ENCODE measurements around the gene CLPTM1L. TPM values are rescaled to one million over a fixed set of nuclear protein-coding genes. Genes with fewer than 3 reads are reported as not detected.
"Not testable (repeated sequence)": the region's sequence is repeated elsewhere in the genome, so short reads cannot be mapped to it uniquely, and the experiment has no call there.

CLPTM1L gene
- total RNA-seq, 1 experiment from 2014 or later = 127 TPM

DNA sequence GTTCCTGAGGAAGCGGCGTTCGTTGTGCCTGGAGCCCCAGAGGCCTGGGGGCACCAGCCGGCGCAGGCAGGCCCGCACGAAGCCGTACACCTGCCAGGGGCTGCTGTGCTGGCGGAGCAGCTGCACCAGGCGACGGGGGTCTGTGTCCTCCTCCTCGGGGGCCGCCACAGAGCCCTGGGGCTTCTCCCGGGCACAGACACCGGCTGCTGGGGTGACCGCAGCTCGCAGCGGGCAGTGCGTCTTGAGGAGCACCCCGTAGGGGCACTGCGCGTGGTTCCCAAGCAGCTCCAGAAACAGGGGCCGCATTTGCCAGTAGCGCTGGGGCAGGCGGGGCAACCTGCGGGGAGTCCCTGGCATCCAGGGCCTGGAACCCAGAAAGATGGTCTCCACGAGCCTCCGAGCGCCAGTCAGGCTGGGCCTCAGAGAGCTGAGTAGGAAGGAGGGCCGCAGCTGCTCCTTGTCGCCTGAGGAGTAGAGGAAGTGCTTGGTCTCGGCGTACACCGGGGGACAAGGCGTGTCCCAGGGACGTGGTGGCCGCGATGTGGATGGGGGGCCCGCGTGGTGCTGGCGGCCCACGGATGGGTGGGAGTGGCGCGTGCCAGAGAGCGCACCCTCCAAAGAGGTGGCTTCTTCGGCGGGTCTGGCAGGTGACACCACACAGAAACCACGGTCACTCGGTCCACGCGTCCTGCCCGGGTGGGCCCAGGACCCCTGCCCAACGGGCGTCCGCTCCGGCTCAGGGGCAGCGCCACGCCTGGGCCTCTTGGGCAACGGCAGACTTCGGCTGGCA lies 51.3 kb downstream of the CLPTM1L start:
- TF ChIP-seq, protein P1, sequence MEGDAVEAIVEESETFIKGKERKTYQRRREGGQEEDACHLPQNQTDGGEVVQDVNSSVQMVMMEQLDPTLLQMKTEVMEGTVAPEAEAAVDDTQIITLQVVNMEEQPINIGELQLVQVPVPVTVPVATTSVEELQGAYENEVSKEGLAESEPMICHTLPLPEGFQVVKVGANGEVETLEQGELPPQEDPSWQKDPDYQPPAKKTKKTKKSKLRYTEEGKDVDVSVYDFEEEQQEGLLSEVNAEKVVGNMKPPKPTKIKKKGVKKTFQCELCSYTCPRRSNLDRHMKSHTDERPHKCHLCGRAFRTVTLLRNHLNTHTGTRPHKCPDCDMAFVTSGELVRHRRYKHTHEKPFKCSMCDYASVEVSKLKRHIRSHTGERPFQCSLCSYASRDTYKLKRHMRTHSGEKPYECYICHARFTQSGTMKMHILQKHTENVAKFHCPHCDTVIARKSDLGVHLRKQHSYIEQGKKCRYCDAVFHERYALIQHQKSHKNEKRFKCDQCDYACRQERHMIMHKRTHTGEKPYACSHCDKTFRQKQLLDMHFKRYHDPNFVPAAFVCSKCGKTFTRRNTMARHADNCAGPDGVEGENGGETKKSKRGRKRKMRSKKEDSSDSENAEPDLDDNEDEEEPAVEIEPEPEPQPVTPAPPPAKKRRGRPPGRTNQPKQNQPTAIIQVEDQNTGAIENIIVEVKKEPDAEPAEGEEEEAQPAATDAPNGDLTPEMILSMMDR (IDR thresholded peaks at IDR 0.05; ENCODE audit: unreplicated experiment) = no peak
- H3K27me3 Mint-ChIP-seq (ENCODE audit: unreplicated experiment) = peaks cover 18% of the 10 kb centered on the region
- no peaks in the 10 kb centered on the region for H3K4me1 Mint-ChIP-seq (ENCODE audit: low read depth, unreplicated experiment)
- CTCF ChIA-PET = no interaction called here
- no peak overlapping the region for H3K27ac Mint-ChIP-seq (ENCODE audit: unreplicated experiment)
- DNase-seq = no peak
- H3K4me3 Mint-ChIP-seq (ENCODE audit: low read depth, unreplicated experiment) = no peak overlapping the region
- no peaks in the 10 kb centered on the region for H3K9me3 Mint-ChIP-seq (ENCODE audit: low read depth, unreplicated experiment)
- H3K36me3 Mint-ChIP-seq (ENCODE audit: insufficient read depth, unreplicated experiment) = no peaks in the 10 kb centered on the region
- intact Hi-C loops (cut with micrococcal nuclease; ENCODE audit: unreplicated experiment) = no loop called here
- no TSS peak for BruUV-seq (replicated peaks)

GRCh38 chr5:1292846-1293415 lies 52.0 kb downstream of the CLPTM1L start:
- no peak overlapping the region for H3K4me3 Mint-ChIP-seq (ENCODE audit: low read depth, unreplicated experiment)
- H3K36me3 Mint-ChIP-seq (ENCODE audit: insufficient read depth, unreplicated experiment) = no peaks in the 10 kb centered on the region
- TF ChIP-seq, protein P1 (IDR thresholded peaks at IDR 0.05; ENCODE audit: unreplicated experiment) = no peak
- no peak overlapping the region for H3K27ac Mint-ChIP-seq (ENCODE audit: unreplicated experiment)
- peaks cover 3% of the 10 kb centered on the region for H3K9me3 Mint-ChIP-seq (ENCODE audit: low read depth, unreplicated experiment)
- CTCF ChIA-PET = no interaction called here
- no peak for DNase-seq
- intact Hi-C loops (cut with micrococcal nuclease; ENCODE audit: unreplicated experiment) = no loop called here
- H3K4me1 Mint-ChIP-seq (ENCODE audit: low read depth, unreplicated experiment) = no peaks in the 10 kb centered on the region
- BruUV-seq (replicated peaks) = no TSS peak
- peaks cover 20% of the 10 kb centered on the region for H3K27me3 Mint-ChIP-seq (ENCODE audit: unreplicated experiment)

DNA sequence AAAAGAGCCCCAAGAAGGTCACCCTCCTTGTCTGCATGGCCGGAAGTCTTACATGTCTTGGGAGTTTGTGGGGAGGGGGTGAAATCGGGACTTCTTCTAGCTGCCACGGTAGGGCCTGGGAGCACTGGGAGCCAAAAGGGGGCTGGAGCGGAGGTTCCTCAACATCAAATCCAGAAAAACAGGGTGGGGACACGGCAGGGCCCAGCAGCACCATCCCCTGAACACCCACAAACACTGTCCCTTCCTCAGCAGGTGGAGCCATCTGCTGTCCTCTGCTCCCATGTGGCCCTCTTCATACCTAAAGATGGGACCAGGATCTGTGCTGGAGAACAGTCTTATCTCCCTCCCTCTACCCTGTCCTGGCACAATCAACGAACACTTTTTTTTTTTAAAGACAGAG lies 52.8 kb downstream of the CLPTM1L start:
- no peak for DNase-seq
- TF ChIP-seq, protein P1 (IDR thresholded peaks at IDR 0.05; ENCODE audit: unreplicated experiment) = no peak
- Mint-ChIP-seq H3K4me3 (ENCODE audit: low read depth, unreplicated experiment) (no peak overlapping the region), H3K9me3 (ENCODE audit: low read depth, unreplicated experiment) (peaks cover 3% of the 10 kb centered on the region), H3K27ac (ENCODE audit: unreplicated experiment) (no peak overlapping the region), H3K27me3 (ENCODE audit: unreplicated experiment) (peaks cover 26% of the 10 kb centered on the region), H3K4me1 (ENCODE audit: low read depth, unreplicated experiment) (no peaks in the 10 kb centered on the region), H3K36me3 (ENCODE audit: insufficient read depth, unreplicated experiment) (no peaks in the 10 kb centered on the region)
- intact Hi-C loops (cut with micrococcal nuclease; ENCODE audit: unreplicated experiment) = no loop called here
- CTCF ChIA-PET = no interaction called here
- no TSS peak for BruUV-seq (replicated peaks)

DNA sequence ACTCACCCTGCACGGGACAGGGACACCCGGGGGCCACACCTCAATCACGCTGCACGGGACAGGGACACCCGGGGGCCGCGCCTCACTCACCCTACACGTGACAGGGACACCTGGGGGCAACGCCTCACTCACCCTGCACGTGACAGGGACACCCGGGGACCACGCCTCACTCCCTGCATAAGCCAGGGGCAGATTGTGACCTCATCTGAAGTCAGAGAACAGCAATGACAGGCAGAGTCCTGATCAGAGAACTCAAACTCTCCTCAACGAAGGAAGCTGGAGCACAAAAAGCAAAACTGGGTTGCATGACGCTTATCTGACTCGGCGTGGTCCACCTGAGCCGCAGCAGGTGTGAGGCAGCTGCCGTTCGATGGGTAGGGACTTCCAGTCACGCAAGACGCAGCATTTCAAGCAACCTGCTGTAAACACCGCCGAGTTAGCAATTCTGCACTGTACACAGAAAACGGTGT lies 53.3 kb downstream of the CLPTM1L start:
- H3K9me3 Mint-ChIP-seq (ENCODE audit: low read depth, unreplicated experiment) = peaks cover 3% of the 10 kb centered on the region
- H3K36me3 Mint-ChIP-seq (ENCODE audit: insufficient read depth, unreplicated experiment) = no peaks in the 10 kb centered on the region
- BruUV-seq (replicated peaks) = no TSS peak
- peaks cover 26% of the 10 kb centered on the region for H3K27me3 Mint-ChIP-seq (ENCODE audit: unreplicated experiment)
- CTCF ChIA-PET = no interaction called here
- DNase-seq = no peak
- intact Hi-C loops (cut with micrococcal nuclease; ENCODE audit: unreplicated experiment) = no loop called here
- H3K4me3 Mint-ChIP-seq (ENCODE audit: low read depth, unreplicated experiment) = no peak overlapping the region
- TF ChIP-seq, protein P1 (IDR thresholded peaks at IDR 0.05; ENCODE audit: unreplicated experiment) = no peak
- H3K4me1 Mint-ChIP-seq (ENCODE audit: low read depth, unreplicated experiment) = no peaks in the 10 kb centered on the region
- H3K27ac Mint-ChIP-seq (ENCODE audit: unreplicated experiment) = no peak overlapping the region

DNA sequence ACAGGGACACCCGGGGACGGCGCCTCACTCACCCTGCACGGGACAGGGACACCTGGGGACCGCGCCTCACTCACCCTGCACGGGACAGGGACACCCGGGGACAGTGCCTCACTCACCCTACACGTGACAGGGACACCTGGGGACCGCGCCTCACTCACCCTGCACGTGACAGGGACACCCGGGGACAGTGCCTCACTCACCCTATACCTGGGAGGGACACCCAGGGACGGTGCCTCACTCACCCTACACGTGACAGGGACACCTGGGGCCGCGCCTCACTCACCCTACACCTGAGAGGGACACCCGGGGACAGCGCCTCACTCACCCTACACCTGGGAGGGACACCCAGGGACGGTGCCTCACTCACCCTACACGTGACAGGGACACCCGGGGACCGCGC lies 53.9 kb downstream of the CLPTM1L start:
- CTCF ChIA-PET; DNase-seq; intact Hi-C loops (cut with micrococcal nuclease; ENCODE audit: unreplicated experiment); BruUV-seq (replicated peaks); H3K9me3 Mint-ChIP-seq (ENCODE audit: low read depth, unreplicated experiment); H3K4me1 Mint-ChIP-seq (ENCODE audit: low read depth, unreplicated experiment); H3K36me3 Mint-ChIP-seq (ENCODE audit: insufficient read depth, unreplicated experiment); H3K4me3 Mint-ChIP-seq (ENCODE audit: low read depth, unreplicated experiment); H3K27ac Mint-ChIP-seq (ENCODE audit: unreplicated experiment): not testable (repeated sequence)
- peaks cover 27% of the 10 kb centered on the region for H3K27me3 Mint-ChIP-seq (ENCODE audit: unreplicated experiment)

DNA sequence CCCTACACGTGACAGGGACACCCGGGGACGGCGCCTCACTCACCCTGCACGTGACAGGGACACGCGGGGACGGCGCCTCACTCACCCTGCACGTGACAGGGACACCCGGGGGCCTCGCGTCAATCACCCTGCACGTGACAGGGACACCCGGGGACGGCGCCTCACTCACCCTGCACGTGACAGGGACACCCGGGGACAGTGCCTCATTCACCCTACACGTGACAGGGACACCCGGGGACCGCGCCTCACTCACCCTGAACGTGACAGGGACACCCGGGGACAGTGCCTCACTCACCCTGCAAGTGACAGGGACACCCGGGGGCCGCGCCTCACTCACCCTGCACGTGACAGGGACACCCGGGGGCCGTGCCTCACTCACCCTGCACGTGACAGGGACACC lies 55.3 kb downstream of the CLPTM1L start:
- intact Hi-C loops (cut with micrococcal nuclease; ENCODE audit: unreplicated experiment) = not testable (repeated sequence)

More for the DNA sequence above, 55.3 kb downstream of the CLPTM1L start:
- H3K36me3 Mint-ChIP-seq (ENCODE audit: insufficient read depth, unreplicated experiment); BruUV-seq (replicated peaks); H3K27ac Mint-ChIP-seq (ENCODE audit: unreplicated experiment); H3K4me3 Mint-ChIP-seq (ENCODE audit: low read depth, unreplicated experiment); H3K4me1 Mint-ChIP-seq (ENCODE audit: low read depth, unreplicated experiment); H3K9me3 Mint-ChIP-seq (ENCODE audit: low read depth, unreplicated experiment); DNase-seq; CTCF ChIA-PET: not testable (repeated sequence)
- H3K27me3 Mint-ChIP-seq (ENCODE audit: unreplicated experiment) = peaks cover 27% of the 10 kb centered on the region

Measured in Calu3 (cell line).